ENCODE data around the gene AGAP1. TPM values are rescaled to one million over a fixed set of nuclear protein-coding genes. Genes with fewer than 3 reads are reported as not detected.

Gene AGAP1
- total RNA-seq, 4 donors from 2014 or later = 33.7 to 55.2 (median 37.5) TPM

DNA sequence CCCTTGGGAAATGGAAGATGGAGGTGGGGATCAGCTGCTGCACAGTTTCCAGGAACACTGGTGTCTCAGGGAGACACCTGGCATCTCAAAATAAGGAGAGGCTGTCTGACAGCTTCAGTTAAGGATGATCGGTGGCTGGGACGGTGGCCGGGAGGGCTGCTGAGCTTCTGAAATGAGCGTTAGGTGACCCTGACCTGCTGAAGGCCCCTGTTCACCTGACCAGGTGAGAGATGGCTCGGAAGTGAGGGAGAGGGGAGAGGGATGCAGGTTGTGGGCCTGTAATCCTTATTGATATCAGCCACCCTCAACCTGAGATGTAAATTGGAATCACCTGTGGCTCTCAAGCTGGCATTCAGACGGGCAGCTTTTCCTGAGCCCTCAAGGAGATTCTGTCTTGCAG lies 99.0 kb downstream of the AGAP1 start:
- ATAC-seq = no peak
- WGBS, 2 donors (ENCODE audit: low coverage in 1 of 2) = 100% methylated on average over 2 of the region's 6 CpGs; no CpG with 5 or more reads in 1 of the 2 donors
- no peak overlapping the region for H3K27ac ChIP-seq
- no peak overlapping the region for H3K4me3 ChIP-seq
- peaks cover 0 to 18% (median 0%) of the 10 kb centered on the region in 3 donors for H3K4me1 ChIP-seq
- H3K36me3 ChIP-seq = no peaks in the 10 kb centered on the region
- no peak for TF ChIP-seq POLR2AphosphoS5 (IDR thresholded peaks at IDR 0.05)
- TF ChIP-seq, protein P1, sequence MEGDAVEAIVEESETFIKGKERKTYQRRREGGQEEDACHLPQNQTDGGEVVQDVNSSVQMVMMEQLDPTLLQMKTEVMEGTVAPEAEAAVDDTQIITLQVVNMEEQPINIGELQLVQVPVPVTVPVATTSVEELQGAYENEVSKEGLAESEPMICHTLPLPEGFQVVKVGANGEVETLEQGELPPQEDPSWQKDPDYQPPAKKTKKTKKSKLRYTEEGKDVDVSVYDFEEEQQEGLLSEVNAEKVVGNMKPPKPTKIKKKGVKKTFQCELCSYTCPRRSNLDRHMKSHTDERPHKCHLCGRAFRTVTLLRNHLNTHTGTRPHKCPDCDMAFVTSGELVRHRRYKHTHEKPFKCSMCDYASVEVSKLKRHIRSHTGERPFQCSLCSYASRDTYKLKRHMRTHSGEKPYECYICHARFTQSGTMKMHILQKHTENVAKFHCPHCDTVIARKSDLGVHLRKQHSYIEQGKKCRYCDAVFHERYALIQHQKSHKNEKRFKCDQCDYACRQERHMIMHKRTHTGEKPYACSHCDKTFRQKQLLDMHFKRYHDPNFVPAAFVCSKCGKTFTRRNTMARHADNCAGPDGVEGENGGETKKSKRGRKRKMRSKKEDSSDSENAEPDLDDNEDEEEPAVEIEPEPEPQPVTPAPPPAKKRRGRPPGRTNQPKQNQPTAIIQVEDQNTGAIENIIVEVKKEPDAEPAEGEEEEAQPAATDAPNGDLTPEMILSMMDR (IDR thresholded peaks at IDR 0.05) = no peak
- H3K27me3 ChIP-seq = no peaks in the 10 kb centered on the region
- H3K9me3 ChIP-seq = no peaks in the 10 kb centered on the region

DNA sequence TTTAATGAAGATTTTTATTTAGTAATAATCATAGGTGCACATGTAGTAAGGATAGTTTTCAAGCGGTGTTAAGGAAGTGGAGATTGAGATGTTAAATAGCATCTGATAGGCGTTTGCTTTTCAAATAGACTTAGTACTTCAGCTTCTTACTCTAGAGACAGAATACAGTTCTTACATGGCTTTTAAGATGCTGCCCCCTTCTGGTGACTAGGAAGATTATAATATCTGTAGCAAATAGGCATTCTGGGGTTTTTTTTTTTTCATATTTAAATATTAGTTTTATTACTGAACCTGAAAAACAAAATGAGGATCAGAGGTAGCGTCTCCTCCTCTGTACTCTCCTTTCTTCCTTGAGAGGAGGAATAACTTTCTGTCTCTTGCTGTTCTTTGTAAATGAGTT lies 100.2 kb downstream of the AGAP1 start:
- Histone ChIP-seq H3K4me1 (peaks cover 0 to 24% (median 0%) of the 10 kb centered on the region in 3 donors), H3K27me3 (no peaks in the 10 kb centered on the region), H3K4me3 (no peak overlapping the region), H3K9me3 (no peaks in the 10 kb centered on the region), H3K27ac (no peak overlapping the region), H3K36me3 (no peaks in the 10 kb centered on the region)
- peak; percentile 39 for ATAC-seq
- TF ChIP-seq POLR2AphosphoS5 (IDR thresholded peaks at IDR 0.05) = no peak
- no peak for TF ChIP-seq EP300 (IDR thresholded peaks at IDR 0.05)
- no peak for TF ChIP-seq POLR2A (IDR thresholded peaks at IDR 0.05)
- TF ChIP-seq, protein P1 (IDR thresholded peaks at IDR 0.05) = peak in 3 of 4 experiments; percentile 64 to 76 (median 66)
- WGBS, 2 donors (ENCODE audit: low coverage in 1 of 2) = 0 to 2% methylated on average over 3 of the region's 3 CpGs

DNA sequence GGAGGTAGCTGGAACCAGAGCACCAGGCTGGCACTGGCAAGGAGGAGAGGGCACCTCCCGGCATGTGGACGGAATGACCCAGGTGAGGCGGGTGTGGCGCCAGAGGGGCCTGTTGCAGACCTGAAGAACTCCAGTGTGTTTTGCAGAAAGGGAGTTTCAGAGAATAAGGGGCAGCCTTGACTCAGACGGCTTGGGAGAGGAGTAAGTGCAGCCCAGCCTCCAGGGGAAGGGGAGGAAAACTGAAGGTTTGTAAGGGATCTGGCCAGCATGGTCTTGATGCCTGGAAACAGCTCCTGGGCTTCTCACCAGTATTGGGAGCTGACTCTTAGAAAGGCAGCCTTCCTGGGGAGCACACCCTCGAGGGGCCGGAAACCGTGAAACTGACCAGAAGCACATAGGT lies 101.1 kb downstream of the AGAP1 start:
- Histone ChIP-seq H3K27ac (no peak overlapping the region), H3K27me3 (no peaks in the 10 kb centered on the region), H3K4me1 (peaks cover 0 to 33% (median 0%) of the 10 kb centered on the region in 3 donors), H3K4me3 (no peak overlapping the region), H3K9me3 (no peaks in the 10 kb centered on the region), H3K36me3 (no peaks in the 10 kb centered on the region)
- TF ChIP-seq, protein P1 (IDR thresholded peaks at IDR 0.05) = no peak
- no peak for TF ChIP-seq EP300 (IDR thresholded peaks at IDR 0.05)
- no peak for TF ChIP-seq POLR2AphosphoS5 (IDR thresholded peaks at IDR 0.05)
- no peak for TF ChIP-seq POLR2A (IDR thresholded peaks at IDR 0.05)
- ATAC-seq = no peak
- WGBS, 2 donors (ENCODE audit: low coverage in 1 of 2) = 58 to 73% methylated on average over 3 to 8 of the region's 8 CpGs

DNA sequence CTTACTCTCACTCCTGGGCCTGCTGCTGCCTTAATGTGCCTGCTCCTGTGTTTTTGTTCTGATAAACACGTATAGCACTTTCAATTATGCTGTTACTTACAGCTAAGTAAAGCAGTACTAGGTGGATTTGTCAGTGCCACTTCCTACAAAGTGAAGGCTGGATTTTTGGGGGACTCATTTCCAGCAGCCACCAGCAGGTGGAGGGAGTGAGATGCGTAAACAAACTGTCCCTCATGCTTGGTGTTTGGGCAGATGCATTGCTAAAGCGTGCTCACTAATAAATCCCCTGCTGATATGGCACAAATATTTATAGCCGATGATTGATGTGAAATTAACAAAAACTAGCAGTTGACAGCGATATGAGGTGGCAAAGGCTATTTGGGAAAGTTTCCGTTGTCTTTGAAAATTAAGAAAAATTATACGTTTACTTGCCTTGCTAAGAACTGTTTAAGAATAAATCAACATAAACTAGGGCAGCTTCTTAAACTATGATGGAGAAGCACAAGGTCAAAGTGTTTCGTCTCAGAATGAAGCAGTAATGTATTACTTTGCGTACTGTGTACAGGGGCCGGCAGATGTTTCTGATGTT lies 101.7 kb downstream of the AGAP1 start:
- no peak overlapping the region for H3K4me3 ChIP-seq
- H3K36me3 ChIP-seq = no peaks in the 10 kb centered on the region
- TF ChIP-seq POLR2AphosphoS5 (IDR thresholded peaks at IDR 0.05) = peak; percentile 47
- TF ChIP-seq POLR2A (IDR thresholded peaks at IDR 0.05) = no peak
- TF ChIP-seq, protein P1 (IDR thresholded peaks at IDR 0.05) = peak; percentile 71 to 96 (median 93)
- no peak for ATAC-seq
- H3K27me3 ChIP-seq = no peaks in the 10 kb centered on the region
- peaks cover 0 to 38% (median 3%) of the 10 kb centered on the region in 3 donors for H3K4me1 ChIP-seq
- WGBS, 2 donors (ENCODE audit: low coverage in 1 of 2) = 28 to 39% methylated on average over 8 to 10 of the region's 10 CpGs
- H3K9me3 ChIP-seq = no peaks in the 10 kb centered on the region
- H3K27ac ChIP-seq = no peak overlapping the region

DNA sequence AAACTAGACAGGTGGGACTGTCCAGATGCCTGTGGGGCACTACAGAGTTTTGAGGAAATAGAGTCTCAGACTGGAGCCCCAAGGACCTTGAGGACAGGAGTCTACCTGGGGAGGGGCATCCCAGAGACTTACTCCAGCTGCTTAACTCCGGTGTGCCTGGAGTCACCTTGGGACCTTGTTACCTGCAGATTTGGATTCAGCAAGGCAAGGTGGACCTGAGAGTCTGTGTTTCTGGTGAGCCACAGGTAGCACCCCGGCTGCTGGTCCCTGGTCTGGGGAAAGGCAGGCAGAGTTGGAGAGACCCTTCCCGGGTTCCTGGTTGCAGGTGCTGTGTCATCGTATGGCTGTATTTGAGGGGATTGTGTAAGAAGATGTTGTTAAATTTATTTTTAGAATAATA lies 102.4 kb downstream of the AGAP1 start:
- ATAC-seq = no peak
- TF ChIP-seq, protein P1 (IDR thresholded peaks at IDR 0.05) = no peak
- TF ChIP-seq POLR2AphosphoS5 (IDR thresholded peaks at IDR 0.05) = no peak
- no peak for TF ChIP-seq EP300 (IDR thresholded peaks at IDR 0.05)
- no peak for TF ChIP-seq POLR2A (IDR thresholded peaks at IDR 0.05)
- H3K4me3 ChIP-seq = no peak overlapping the region

More for the DNA sequence above, 102.4 kb downstream of the AGAP1 start:
- Histone ChIP-seq H3K27ac (no peak overlapping the region), H3K36me3 (no peaks in the 10 kb centered on the region), H3K4me1 (peaks cover 0 to 41% (median 3%) of the 10 kb centered on the region in 3 donors), H3K9me3 (no peaks in the 10 kb centered on the region), H3K27me3 (no peaks in the 10 kb centered on the region)
- WGBS, 2 donors (ENCODE audit: low coverage in 1 of 2) = 93% methylated on average over 2 of the region's 4 CpGs; no CpG with 5 or more reads in 1 of the 2 donors
